Measurements from ENCODE around the gene ITPRIP. TPM values are rescaled to one million over a fixed set of nuclear protein-coding genes. Genes with fewer than 3 reads are reported as not detected.

Gene ITPRIP
- polyA plus RNA-seq, 1 donor (not counting 4 experiments of a cell fraction or from before 2014, with no cell fraction given): 12.1 TPM

DNA sequence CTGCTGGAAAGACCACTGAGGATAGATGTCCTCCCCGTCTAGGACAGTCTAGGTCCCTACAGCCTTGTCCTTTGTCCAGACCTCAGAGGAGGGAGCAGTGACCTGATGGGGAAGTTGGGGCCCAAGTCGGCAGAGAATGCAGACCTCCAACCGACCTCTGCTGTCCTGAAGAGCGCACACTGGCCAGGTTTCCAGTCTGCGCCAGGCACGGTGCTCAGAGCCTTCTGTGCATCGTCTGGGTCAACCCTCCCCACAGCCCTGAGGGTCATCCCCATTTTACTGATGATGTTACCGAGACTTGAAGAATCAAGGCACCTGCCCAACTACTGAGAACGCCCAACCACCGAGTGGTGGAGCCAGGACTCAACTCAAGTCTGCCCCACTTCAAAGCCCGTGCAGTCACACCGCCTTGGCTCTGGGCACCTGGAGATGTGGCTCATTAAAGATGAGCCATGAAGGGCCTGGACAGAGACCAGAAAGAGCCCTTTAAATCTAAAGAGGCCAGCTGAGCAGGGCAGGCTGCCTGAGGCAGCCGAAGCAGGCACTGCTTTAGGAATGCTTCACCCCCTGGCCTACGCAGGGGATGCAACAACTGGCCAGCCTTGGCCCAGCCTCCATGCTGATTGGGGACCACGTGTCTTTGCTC lies 4.4 kb downstream of the ITPRIP start:
- TF ChIP-seq CTCF (optimal IDR thresholded peaks at IDR 0.05 in 1 of 3, IDR thresholded peaks at IDR 0.05 in 1 of 3, conservative IDR thresholded peaks at IDR 0.05 in 1 of 3; ENCODE audit: extremely low read depth in 1 of 3, insufficient read depth in 2 of 3, low read length in 3 of 3): no peak
- TF ChIP-seq EZH2 (IDR thresholded peaks at IDR 0.05; ENCODE audit: low read length): no peak
- Histone ChIP-seq H2AFZ (ENCODE audit: control insufficient read depth, low read length) (no peak overlapping the region), H3K36me3 (ENCODE audit: control insufficient read depth in 2 of 2, extremely low read depth in 1 of 2, insufficient read depth in 2 of 2, low read length in 2 of 2) (peaks cover 0 to 12% of the 10 kb centered on the region in 2 experiments), H3K9me3 (ENCODE audit: control insufficient read depth, low read depth, low read length) (no peaks in the 10 kb centered on the region), H3K9ac (ENCODE audit: control insufficient read depth, extremely low read depth, insufficient read depth, low read length) (no peak overlapping the region), H3K4me3 (ENCODE audit: control insufficient read depth in 2 of 3, extremely low read depth in 1 of 3, insufficient read depth in 2 of 3, low read depth in 1 of 3, low read length in 3 of 3) (no peak overlapping the region), H3K4me2 (ENCODE audit: control insufficient read depth, extremely low read depth, insufficient read depth, low read depth, low read length) (no peak overlapping the region), H3K27ac (ENCODE audit: control insufficient read depth, insufficient read depth, low read length) (no peak overlapping the region), H3K27me3 (ENCODE audit: control insufficient read depth, extremely low read depth, insufficient read depth, low read length) (no peaks in the 10 kb centered on the region), H4K20me1 (ENCODE audit: control insufficient read depth, extremely low read depth, insufficient read depth, low read length) (no peaks in the 10 kb centered on the region), H3K4me1 (ENCODE audit: control insufficient read depth, extremely low read depth, insufficient read depth, low read length) (peaks cover 59% of the 10 kb centered on the region), H3K9me1 (ENCODE audit: control insufficient read depth, extremely low read depth, insufficient read depth, low read length) (peaks cover 7% of the 10 kb centered on the region), H3K79me2 (ENCODE audit: control insufficient read depth, insufficient read depth, low read length) (peaks cover 71% of the 10 kb centered on the region)
- DNase-seq (ENCODE audit: low read depth, low spot score) (no peak), FAIRE-seq (no peak)
- dilution Hi-C loops (cut with MboI; ENCODE audit: extremely low pct_ligation_motif_present, low sequenced_read_pairs): no loop called here

GRCh38 chr10:104333032-104333727 lies 5.1 kb downstream of the ITPRIP start:
- no peaks in the 10 kb centered on the region for H3K27me3 ChIP-seq (ENCODE audit: control insufficient read depth, extremely low read depth, insufficient read depth, low read length)
- H3K27ac ChIP-seq (ENCODE audit: control insufficient read depth, insufficient read depth, low read length): no peak overlapping the region
- H3K4me2 ChIP-seq (ENCODE audit: control insufficient read depth, extremely low read depth, insufficient read depth, low read depth, low read length): no peak overlapping the region
- no peaks in the 10 kb centered on the region for H3K9me3 ChIP-seq (ENCODE audit: control insufficient read depth, low read depth, low read length)
- H3K36me3 ChIP-seq (ENCODE audit: control insufficient read depth in 2 of 2, extremely low read depth in 1 of 2, insufficient read depth in 2 of 2, low read length in 2 of 2): peaks cover 0 to 12% of the 10 kb centered on the region in 2 experiments
- DNase-seq (ENCODE audit: low read depth, low spot score) (no peak), FAIRE-seq (no peak)
- H2AFZ ChIP-seq (ENCODE audit: control insufficient read depth, low read length): no peak overlapping the region
- H3K9ac ChIP-seq (ENCODE audit: control insufficient read depth, extremely low read depth, insufficient read depth, low read length): no peak overlapping the region
- dilution Hi-C loops (cut with MboI; ENCODE audit: extremely low pct_ligation_motif_present, low sequenced_read_pairs): no loop called here
- TF ChIP-seq CTCF (optimal IDR thresholded peaks at IDR 0.05 in 1 of 3, IDR thresholded peaks at IDR 0.05 in 1 of 3, conservative IDR thresholded peaks at IDR 0.05 in 1 of 3; ENCODE audit: extremely low read depth in 1 of 3, insufficient read depth in 2 of 3, low read length in 3 of 3) (no peak), EZH2 (IDR thresholded peaks at IDR 0.05; ENCODE audit: low read length) (no peak)
- peaks cover 7% of the 10 kb centered on the region for H3K9me1 ChIP-seq (ENCODE audit: control insufficient read depth, extremely low read depth, insufficient read depth, low read length)
- peaks cover 65% of the 10 kb centered on the region for H3K4me1 ChIP-seq (ENCODE audit: control insufficient read depth, extremely low read depth, insufficient read depth, low read length)
- H3K79me2 ChIP-seq (ENCODE audit: control insufficient read depth, insufficient read depth, low read length): peaks cover 71% of the 10 kb centered on the region
- no peak overlapping the region for H3K4me3 ChIP-seq (ENCODE audit: control insufficient read depth in 2 of 3, extremely low read depth in 1 of 3, insufficient read depth in 2 of 3, low read depth in 1 of 3, low read length in 3 of 3)
- no peaks in the 10 kb centered on the region for H4K20me1 ChIP-seq (ENCODE audit: control insufficient read depth, extremely low read depth, insufficient read depth, low read length)
